ENCODE data around the gene GPR176.

Gene GPR176

GRCh38 chr15:39803016-39803415 is 117.0 kb downstream of the GPR176 start:
- DNase-seq (ENCODE audit: low read depth) = no peak
- H3K4me3 ChIP-seq (ENCODE audit: low read length) = no peak overlapping the region
- TF ChIP-seq CTCF (conservative IDR thresholded peaks at IDR 0.05; ENCODE audit: low read length) = no peak

- peak; percentile 40 for TF ChIP-seq CTCF (conservative IDR thresholded peaks at IDR 0.05; ENCODE audit: low read length)
- DNase-seq (ENCODE audit: low read depth) = no peak
- no peak overlapping the region for H3K4me3 ChIP-seq (ENCODE audit: low read length)
Measured at GRCh38 chr15:39801641-39802309, 118.3 kb downstream of the GPR176 start.

- TF ChIP-seq CTCF (conservative IDR thresholded peaks at IDR 0.05; ENCODE audit: low read length) = no peak
- no peak for DNase-seq (ENCODE audit: low read depth)
- no peak overlapping the region for H3K4me3 ChIP-seq (ENCODE audit: low read length)
Measured at GRCh38 chr15:39799552-39800011, 120.5 kb downstream of the GPR176 start.

- H3K4me3 ChIP-seq (ENCODE audit: low read length) = no peak overlapping the region
- TF ChIP-seq CTCF (conservative IDR thresholded peaks at IDR 0.05; ENCODE audit: low read length) = no peak
- DNase-seq (ENCODE audit: low read depth) = no peak
Measured at GRCh38 chr15:39798382-39798781, 121.7 kb downstream of the GPR176 start.

GRCh38 chr15:39797407-39797806 is 122.7 kb downstream of the GPR176 start:
- no peak for DNase-seq (ENCODE audit: low read depth)
- no peak for TF ChIP-seq CTCF (conservative IDR thresholded peaks at IDR 0.05; ENCODE audit: low read length)
- no peak overlapping the region for H3K4me3 ChIP-seq (ENCODE audit: low read length)

- H3K4me3 ChIP-seq (ENCODE audit: low read length) = no peak overlapping the region
- no peak for TF ChIP-seq CTCF (conservative IDR thresholded peaks at IDR 0.05; ENCODE audit: low read length)
- no peak for DNase-seq (ENCODE audit: low read depth)
Measured at GRCh38 chr15:39796601-39797000, 123.5 kb downstream of the GPR176 start.

GRCh38 chr15:39795486-39795885 is 124.6 kb downstream of the GPR176 start:
- no peak for TF ChIP-seq CTCF (conservative IDR thresholded peaks at IDR 0.05; ENCODE audit: low read length)
- no peak for DNase-seq (ENCODE audit: low read depth)
- H3K4me3 ChIP-seq (ENCODE audit: low read length) = no peak overlapping the region
